ENCODE results near the gene NOPCHAP1.

GRCh38 chr12:105033851-105034250 is 47.7 kb downstream of the NOPCHAP1 start:
- TF ChIP-seq BHLHE40 (IDR thresholded peaks at IDR 0.05; ENCODE audit: borderline replicate concordance) (no peak), TARDBP (IDR thresholded peaks at IDR 0.05) (no peak), SP1 (IDR thresholded peaks at IDR 0.05) (no peak), LEF1 (IDR thresholded peaks at IDR 0.05; ENCODE audit: borderline replicate concordance) (no peak), SUZ12 (IDR thresholded peaks at IDR 0.05) (no peak), FOXA1 (IDR thresholded peaks at IDR 0.05) (no peak), ARNT (IDR thresholded peaks at IDR 0.05) (no peak), FOXM1 (IDR thresholded peaks at IDR 0.05; ENCODE audit: borderline replicate concordance) (no peak), FOXK2 (IDR thresholded peaks at IDR 0.05) (no peak), PKNOX1 (IDR thresholded peaks at IDR 0.05) (no peak), ZNF384 (IDR thresholded peaks at IDR 0.05) (no peak), L3MBTL2 (conservative IDR thresholded peaks at IDR 0.05) (no peak), ELF4 (IDR thresholded peaks at IDR 0.05) (no peak), CTBP1 (IDR thresholded peaks at IDR 0.05; ENCODE audit: borderline replicate concordance) (no peak)
